Stomach (tissue), 4 donors: ENCODE data around the gene NREP.

Experiments used
- CTCF ChIP-seq, 7 experiments: fragments of 450-650 bp in 4 of 7; fragments of 200-600 bp in 3 of 7; sonication (generic) in 3 of 7; IDR thresholded peaks; one replicate each; pipeline ENCODE4 v1.5.1; 2016 to 2019; ENCODE audit warnings: antibody characterized with exemption in 7 of 7, control low read depth in 2 of 7, mild to moderate bottlenecking in 1 of 7
- POLR2A ChIP-seq, 4 donors: fragments of 450-650 bp; IDR thresholded peaks; one replicate each; pipeline ENCODE4 v1.6.1; 2016; ENCODE audit warnings: antibody characterized with exemption in 4 of 4, control low read depth in 2 of 4, mild to moderate bottlenecking in 1 of 4, moderate library complexity in 1 of 4
- POLR2AphosphoS5 ChIP-seq, 3 donors: sonication (generic); formaldehyde crosslinking; IDR thresholded peaks; one replicate each; pipeline ENCODE4 v1.6.1; 2016; ENCODE audit warnings: antibody characterized with exemption in 3 of 3

- no peak for TF ChIP-seq POLR2A (IDR thresholded peaks at IDR 0.05)
- no peak for TF ChIP-seq CTCF (IDR thresholded peaks at IDR 0.05)
- no peak for TF ChIP-seq POLR2AphosphoS5 (IDR thresholded peaks at IDR 0.05)
These were observed 20.2 kb upstream of the NREP start for GRCh38 chr5:111776913-111777781.
